ENCODE data around the gene TCOF1.

The TCOF1 gene

DNA sequence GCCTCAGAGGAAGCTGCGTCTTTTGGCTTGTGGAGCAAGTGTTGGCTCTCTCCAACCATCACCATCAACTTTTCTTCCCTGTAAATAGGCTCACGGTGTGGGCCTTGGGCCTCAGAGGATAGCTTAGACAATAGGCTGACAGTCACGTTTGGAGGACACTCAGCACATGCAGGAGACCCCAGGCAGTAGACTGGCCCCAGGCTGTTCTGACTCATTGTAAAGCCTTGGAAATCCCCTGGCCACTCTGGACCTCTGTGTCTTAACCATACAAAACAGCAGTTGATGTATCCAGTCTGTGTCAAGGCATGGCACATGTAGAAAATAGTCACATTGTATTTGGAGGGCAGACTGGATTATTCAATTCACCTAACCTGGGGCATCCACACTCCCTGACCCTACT lies 36.6 kb downstream of the TCOF1 start:
- no peak for DNase-seq

GRCh38 chr5:150394912-150395687 lies 37.6 kb downstream of the TCOF1 start:
- no peak for DNase-seq

DNA sequence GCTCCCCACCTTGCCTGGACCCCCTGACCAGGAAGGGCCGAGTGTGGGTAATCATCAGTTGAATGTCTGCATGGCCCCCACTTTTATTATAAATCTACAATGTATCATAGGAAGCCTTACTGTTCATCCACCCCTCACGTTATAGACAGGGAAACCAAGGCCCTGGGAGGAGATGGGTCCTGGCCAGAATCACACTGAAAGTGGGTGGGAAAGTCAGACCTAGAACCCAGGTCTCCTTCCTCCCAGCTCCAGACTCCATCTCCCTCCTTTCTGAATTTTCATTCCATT lies 38.1 kb downstream of the TCOF1 start:
- no peak for DNase-seq

- DNase-seq: no peak
These were observed 38.8 kb downstream of the TCOF1 start for GRCh38 chr5:150396267-150396666.

DNA sequence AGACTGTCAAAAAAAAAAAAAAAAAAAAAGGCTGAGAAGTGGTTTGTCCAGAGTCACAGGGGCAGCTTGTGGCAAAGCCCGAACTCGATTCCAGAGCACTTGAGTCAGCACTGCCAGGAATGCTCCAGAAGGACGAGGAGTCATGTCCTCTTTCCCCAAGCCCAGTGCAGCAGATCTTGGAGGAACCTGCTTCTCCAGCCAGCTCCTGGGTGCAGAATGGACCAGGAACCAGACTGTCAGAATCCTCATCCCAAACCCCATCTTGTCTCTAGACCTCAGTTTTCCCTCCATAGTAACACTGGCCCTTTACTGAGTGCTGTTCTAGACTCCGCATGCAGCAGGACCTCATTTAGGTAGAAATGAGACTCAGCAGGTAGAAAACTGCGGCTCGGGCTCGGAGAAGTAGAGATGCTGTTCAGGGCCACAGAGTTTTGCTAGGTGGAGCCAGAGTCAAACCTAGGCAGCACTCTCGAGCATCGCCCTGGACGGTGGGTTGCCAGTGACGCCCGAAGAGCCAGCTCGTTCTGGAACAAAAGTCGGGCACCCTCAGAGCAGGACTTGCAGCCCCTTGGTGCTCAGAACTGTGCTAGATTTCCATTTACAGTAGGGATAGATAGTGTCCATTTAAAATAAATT lies 39.8 kb downstream of the TCOF1 start:
- no peak for DNase-seq

- DNase-seq: no peak
These were observed 40.6 kb downstream of the TCOF1 start for GRCh38 chr5:150397782-150398721.

GRCh38 chr5:150398722-150399523 lies 41.4 kb downstream of the TCOF1 start:
- DNase-seq: no peak

GRCh38 chr5:150399524-150400211 lies 42.2 kb downstream of the TCOF1 start:
- DNase-seq: no peak

DNA sequence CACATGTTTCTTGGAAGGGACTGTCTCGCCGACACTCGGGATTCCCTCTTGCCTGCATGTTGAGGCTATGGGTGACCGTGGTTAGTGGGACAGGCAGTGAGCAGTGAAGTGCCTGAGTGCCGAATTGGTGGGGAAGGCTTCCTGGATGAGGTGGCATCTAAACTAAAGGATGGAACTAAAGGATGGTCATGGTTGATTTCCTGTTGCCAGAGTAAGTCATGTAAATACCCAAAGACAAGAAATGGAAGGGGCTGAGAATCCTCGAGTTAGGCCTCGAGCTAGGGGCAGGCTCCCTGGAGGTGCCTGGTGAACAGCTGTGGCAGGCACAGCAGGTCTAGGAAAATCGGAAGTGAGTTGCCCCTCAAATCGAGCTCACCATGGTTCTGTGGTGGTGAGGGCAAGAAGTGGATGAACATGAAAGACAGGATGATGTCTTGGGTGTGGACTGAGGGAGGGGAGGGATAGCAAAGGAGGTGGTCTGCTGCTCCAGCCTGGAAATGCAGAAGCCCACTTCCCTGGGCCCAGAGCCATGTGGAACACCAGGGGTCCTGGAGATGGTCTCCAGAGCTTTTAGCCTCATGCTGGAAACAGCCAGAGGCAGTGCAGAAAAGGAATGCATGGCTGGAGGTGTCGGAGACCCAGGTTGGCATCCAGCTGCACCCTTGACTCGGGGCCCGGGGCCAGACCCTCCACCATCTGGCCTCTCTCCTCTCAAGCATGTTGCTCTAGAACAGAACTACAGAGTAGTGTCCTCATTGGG lies 43.0 kb downstream of the TCOF1 start:
- no peak for DNase-seq

- DNase-seq: no peak
These were observed 43.5 kb downstream of the TCOF1 start for GRCh38 chr5:150401076-150401375.

DNA sequence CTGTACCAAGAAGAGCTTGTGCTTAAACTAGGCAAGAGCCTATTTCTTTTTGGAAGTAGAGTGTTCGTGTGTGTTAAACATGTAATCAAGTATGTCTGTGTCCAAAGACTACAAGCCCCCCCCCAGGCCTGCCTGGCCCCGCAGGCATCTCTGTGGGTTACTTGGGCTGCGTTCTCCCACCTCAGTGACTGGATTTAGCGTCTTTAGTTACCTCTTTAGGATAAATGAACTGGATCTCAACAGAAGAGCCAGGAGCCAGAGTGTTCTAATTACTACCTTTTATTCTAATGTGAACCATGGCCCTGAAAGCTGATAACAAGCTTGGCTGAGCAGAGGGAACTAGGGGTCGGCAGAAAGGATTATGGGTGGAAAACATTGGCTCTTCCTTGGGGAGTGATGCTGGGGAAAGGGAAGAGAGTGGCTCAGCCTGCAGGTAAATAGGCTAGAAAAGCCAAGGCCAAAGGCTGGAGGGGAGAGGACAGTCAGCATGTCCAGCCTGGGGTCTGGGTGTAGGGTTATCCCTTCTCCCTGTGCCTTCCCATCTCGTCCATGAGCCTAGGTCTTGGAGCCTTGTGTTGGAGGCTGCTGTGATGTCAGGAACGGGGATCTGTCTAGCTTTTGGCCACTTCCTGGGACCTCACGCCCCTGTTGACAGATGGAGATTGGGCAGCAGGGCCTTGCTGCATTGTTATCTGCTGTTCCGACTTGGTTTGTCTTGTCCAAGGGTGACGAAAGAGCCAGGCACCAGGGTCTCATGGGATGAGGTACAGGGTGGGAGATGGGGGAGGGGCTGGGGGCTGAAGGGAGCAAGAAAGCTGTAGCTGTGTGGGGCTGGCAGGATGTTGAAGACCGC lies 44.1 kb downstream of the TCOF1 start:
- DNase-seq: no peak

- no peak for DNase-seq
These were observed 44.8 kb downstream of the TCOF1 start for GRCh38 chr5:150402229-150402773.

- DNase-seq: no peak
These were observed 45.4 kb downstream of the TCOF1 start for GRCh38 chr5:150402901-150403342.

- DNase-seq: no peak
These were observed 46.6 kb downstream of the TCOF1 start for GRCh38 chr5:150404121-150404520.

DNA sequence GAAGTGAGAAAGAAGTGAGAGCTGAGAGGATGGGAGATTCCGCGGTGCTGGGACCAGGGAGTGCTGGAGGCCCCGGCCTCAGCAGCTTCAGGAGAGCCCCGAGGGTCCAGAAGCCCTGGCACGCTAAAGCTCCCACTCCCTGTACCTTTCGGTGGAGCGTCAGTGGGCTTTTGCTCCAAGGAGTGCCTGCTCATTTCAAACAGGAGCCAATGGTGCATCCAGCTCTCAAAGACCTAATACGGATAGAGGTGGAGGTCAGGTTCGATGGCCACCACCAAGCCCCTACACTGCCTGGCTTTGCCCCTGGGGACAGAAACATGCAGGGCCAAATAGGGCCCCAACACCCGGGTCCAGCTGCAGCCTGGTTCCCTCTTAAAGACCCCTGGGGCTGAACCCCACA lies 47.0 kb downstream of the TCOF1 start:
- no peak for DNase-seq

DNA sequence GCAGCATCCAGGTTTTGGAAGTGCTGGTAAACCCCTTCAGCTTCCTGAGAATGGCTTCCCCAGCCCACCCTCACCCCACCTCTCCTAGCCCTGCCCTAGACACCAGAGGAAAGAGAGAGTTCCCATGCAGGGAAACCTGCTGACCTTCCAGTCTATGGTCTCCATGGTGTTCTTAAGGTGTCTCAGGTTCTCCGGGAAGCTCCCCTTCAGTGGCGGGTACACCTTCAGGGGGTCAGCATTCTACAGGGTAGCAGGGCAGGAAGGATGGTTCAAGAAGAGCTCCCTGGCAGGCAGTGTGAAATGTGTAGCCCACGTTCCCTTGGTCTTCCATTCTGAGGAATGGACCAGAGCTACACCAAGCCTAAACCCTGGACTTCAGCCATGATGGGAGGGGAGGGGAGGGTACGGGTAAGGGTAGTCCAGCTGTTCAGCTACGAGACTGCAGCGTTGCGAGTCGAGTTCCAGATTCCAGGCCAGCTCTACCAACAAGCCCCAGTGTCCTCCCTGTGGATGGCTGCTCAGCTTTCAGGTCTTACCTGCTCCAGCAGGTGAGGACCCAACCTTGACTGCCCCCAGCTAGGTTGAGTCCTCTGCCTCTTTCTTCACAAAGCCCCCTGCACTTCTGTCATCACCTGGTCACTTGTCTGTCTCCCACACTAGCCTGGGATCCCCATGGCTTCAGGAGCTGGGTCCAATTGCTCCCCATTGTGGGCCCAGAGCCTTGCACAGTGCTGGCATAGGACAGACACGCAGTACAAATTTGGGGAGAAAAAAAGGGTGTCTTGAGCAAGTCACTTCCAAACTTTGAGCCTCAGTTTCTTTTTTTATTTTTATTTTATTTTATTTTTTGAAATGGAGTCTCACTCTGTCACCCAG lies 47.7 kb downstream of the TCOF1 start:
- no peak for DNase-seq

DNA sequence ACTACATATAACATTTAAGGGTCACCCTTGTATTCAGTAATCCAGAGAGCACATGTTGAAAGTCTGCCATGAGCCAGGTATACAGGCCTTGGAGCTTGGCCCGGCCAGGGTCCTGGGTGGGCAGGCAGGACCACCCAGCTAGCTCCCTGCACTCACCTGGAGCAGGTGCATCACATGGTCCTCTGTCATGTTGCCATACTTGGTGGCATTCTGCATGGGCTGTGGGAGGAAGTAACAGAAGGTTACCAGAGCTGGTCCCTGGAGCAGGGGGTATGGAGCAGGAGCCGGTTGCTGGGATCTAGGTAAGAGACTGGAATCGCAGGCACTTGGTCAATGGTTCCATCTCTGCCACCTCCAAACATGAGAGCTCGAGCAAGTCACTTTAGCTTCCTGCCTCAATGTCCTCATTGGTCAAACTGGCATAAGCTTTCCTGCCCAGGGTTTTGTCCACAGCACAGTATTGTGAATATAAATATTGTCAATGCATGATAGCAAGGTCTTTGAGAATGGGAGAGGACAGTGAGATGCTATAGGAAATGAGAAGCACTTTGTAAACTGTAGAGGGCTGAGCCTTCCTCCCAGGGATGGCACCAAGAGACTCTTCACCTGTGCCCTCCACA lies 48.7 kb downstream of the TCOF1 start:
- DNase-seq: no peak

DNA sequence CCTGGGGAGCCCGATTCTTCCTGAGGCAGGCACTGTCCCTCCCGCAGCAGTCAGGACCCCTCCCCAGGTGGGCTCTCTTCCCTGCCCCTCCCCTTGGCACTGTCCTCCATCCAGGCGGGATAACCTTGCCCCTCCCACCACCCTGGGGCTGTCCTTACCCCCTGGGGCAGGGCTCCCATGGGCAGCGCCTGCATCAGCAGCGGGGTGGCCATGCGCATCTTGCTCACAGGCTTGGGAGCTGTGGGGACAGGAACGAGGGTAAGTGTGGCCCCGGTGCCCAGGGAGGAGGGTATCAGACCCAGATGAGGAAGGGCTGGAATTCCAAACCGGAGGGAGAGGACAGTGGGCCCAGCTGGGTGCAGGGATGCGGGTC lies 49.2 kb downstream of the TCOF1 start:
- no peak for DNase-seq
